Activated naive CD8-positive, alpha-beta T cell treated with anti-CD3 and anti-CD28 coated beads, Interleukin-2, amount 50 U/mL, for 16 hours (primary cell): ENCODE results near the gene SMG9.

Source experiments
- DNase-seq: peaks from one replicate; pipeline ENCODE4 v3.0.0-alpha.2; 2020; ENCODE audit warnings: low read depth, low spot score

Gene SMG9

DNA sequence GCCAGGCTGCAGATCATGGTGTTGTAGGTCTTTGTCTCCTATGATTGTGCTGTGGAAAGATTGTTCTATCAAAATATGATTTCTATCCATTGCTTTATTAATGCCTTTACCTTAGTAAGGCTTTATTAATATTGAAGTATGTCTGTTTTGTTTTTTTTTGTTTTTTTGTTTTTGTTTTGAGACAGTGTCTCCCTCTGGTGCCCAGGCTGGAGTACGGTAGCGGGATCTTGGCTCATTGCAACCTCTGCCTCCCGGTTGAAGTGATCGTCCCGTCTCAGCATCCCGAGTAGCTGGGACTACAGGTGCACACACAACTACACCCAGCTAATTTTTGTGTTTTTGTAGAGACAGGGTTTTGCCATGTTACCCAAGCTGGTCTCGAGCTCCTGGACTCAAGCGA, 31.2 kb downstream of the SMG9 start:
- DNase-seq, result no peak

DNA sequence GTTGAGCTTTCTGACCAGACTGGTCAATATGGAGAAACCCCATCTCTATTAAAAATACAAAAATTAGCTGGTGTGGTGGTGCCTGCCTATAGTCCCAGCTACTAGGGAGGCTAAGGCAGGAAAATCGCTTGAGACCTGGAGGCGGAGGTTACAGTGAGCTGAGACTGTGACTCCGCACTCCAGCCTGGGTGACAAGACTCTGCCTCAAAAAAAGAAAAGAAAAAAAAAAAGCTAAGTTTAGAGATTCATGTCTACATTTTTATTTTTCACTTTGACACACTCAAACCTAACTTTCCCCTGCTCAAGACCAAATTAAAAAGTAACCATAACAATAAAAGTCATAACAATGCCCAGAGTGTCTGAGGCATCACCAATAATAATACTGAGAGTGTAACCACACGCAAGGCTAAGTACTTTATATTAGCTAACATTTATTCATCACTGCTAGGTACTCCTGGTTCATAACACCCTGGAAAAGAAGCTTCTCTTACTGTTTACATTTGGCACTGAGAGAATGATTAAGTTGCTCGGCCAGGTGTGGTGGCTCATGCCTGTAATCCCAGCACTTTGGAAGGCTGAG, 33.2 kb downstream of the SMG9 start:
- no peak for DNase-seq

DNA sequence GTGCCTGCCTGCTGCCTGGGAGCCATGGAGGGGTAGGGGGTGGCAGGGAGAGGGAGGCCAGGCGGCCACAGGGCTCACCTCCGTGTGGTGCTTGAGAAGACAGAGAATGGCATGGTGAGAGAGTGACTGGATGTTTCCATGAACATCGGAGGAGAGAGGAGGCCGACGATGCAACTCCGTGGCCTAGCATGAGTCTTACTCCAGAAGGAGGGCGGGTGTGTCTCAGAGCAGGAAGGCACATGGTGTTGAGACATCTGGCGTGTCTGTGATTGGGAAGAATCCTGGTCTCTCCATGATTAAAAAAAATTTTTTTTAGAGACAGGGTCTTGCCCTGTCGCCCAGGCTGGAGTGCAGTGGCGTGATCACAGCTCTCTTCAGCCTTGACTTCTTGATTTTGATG, 33.8 kb downstream of the SMG9 start:
- no peak for DNase-seq

DNA sequence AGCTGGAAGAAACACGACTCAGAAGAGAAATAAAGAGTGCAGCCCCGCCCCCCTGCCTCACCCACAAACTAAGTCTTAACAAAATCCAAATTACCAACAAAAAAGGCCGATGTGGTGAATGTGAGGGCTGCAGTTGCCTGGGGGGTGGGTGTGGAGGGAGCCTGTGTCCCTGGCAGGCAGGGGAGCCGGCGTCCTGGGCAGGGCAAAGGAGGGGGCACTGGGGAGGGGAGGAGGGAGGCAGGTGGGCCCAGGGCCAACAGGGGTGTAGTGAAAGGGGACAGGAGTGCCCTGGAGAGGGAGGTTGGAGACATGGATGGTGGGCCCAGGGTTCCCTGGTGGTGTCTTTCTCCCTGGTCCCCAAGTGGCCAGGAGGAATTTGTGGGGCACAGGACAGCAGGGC, 34.8 kb downstream of the SMG9 start:
- DNase-seq, result no peak

DNA sequence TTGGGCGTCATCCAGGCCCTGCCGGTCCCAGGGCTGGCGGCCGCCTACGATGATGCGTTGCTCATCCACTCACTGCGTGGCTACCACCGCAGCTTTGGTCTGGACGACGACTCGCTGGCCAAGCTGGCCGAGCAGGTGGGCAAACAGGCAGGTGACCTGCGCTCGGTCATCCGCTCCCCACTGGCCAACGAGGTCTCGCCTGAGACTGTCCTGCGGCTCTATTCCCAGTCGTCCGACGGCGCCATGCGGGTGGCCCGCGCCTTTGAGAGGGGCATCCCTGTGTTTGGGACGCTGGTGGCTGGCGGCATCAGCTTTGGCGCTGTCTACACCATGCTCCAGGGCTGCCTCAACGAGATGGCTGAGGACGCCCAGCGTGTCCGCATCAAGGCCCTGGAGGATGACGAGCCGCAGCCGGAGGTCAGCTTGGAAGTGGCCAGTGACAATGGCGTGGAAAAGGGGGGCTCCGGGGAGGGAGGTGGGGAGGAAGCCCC, 35.3 kb downstream of the SMG9 start:
- DNase-seq, result no peak

DNA sequence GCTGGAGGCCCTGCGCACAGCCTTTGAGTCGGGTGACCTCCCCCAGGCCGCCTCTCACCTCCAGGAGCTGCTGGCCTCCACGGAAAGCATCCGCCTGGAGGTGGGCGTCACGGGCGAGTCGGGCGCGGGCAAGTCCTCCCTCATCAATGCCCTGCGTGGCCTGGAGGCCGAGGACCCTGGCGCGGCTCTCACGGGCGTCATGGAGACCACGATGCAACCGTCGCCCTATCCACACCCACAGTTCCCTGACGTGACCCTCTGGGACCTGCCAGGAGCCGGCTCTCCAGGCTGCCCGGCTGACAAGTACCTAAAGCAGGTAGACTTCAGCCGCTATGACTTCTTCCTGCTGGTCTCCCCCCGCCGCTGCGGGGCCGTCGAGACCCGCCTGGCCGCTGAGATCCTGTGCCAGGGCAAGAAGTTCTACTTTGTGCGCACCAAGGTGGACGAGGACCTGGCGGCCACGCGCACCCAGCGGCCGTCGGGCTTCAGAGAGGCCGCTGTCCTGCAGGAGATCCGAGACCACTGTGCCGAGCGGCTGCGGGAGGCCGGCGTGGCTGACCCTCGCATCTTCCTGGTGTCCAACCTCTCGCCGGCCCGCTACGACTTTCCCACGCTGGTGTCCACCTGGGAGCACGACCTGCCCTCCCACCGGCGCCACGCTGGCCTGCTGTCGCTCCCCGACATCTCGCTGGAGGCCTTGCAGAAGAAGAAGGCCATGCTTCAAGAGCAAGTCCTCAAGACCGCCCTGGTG, 36.0 kb downstream of the SMG9 start:
- DNase-seq, result no peak

DNA sequence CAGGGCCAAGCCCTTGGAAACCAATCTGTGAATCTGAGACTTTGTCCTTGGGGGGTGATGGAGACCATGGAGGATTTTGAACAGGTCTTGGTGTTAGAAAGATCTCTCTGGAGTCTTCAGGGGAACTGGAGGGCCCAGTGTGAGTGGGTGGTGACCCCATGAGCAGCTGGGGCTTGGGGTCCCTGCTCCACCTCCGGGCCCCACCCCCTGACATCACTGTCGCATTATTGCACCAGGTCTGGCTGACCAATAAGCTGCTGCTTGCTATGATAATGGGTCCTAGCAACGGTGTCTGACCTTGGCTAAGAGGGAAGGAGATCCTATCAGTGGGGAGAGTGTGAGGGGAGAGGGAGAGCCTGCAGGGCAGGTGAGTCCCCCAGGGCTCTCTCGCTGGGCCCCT, 39.0 kb downstream of the SMG9 start, which contains the start of gene IRGC:
IRGC (plus strand) TSS at position 301 of the 400 bp plus-strand sequence. CDS start 2,483 bp downstream, outside the sequence.
- no peak for DNase-seq

DNA sequence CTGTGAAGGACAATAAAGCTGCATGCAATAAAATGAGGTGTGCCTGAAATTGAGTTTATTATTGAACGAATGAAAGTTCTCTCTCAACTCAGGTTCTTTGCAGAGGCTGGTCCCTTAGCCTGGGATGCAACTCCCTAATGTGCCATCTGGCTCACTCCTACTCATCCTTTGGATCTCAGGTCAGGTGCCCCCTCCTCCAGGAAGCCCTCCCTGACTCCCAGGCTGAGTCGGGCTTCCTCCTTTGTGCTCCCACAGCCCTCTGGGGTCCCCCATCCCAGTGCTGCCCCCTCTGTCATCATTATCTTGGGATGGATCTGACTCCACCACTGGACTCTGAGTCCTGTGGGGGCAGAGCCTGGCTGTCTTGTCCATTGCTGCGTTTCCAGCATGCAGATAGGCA, 41.6 kb downstream of the SMG9 start:
- DNase-seq, result no peak

DNA sequence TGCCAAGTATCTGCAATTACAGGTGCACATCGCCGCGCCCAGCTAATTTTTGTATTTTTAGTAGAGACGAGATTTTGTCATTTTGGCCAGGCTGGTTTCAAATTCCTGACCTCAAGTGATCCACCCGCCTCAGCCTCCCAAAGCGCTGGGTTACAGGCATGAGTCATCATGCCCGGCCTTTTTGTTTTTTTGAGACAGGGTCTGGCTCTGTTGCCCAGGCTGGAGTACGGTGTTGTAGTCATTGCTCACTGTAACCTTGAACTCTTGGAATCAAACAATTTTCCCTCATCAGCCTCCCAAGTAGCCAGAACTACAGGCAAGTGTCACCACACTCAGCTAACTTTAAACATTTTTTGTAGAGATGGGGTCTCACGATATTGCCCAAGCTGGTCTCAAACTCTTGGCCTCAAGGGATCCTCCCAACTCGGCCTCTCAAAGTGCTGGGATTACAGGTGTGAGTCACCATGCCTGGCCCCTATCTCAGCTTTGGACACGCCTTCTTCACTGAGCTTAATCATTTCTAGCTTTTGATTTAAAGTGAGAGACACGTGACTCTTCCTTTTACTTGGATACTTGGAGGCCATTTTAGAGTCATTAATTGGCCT, 42.9 kb downstream of the SMG9 start:
- no peak for DNase-seq

DNA sequence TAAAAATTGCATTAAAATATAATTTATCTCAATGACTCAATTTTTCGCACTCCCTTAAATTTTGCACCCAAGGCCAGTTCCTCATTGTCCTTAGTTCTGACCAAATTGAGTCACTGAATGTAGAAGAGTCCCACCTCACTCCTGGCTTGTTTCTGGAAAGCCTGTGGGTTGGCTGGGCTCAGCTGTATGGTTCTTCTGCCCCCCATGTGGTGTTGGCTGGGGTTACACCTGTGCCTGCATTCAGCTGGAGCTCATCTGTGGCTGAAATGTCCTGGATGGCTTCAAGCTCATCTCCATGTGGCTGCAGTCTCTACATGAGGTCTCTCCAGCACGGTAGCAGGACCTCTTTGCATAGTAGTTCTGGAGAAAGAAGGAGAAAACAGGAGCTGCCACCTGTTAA, 46.0 kb downstream of the SMG9 start:
- no peak for DNase-seq

DNA sequence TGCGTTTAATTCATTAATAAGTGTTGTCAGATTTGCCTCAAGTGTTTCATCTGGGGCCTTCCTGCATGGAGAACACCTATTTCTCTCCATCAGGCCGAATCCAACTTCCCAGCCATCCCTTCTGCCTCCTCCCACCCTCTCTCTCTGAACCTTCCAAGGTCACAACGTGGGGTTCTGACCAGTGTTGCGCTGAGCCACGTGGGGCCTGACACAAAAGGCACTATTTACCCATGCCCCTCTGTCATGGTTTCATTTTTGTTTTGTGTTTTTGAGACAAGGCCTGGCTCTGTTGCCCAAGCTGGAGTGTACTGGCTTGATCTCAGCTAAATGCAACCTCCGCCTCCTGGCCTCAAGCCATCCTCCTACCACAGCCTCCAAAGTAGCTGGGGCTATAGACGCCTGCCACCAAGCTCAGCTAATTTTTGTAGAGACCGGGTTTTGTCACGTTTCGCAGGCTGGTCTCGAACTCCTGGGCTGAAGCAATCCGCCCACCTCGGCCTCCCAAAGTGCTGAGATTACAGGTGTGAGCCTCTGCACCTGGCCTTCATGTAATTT, 47.5 kb downstream of the SMG9 start:
- no peak for DNase-seq

DNA sequence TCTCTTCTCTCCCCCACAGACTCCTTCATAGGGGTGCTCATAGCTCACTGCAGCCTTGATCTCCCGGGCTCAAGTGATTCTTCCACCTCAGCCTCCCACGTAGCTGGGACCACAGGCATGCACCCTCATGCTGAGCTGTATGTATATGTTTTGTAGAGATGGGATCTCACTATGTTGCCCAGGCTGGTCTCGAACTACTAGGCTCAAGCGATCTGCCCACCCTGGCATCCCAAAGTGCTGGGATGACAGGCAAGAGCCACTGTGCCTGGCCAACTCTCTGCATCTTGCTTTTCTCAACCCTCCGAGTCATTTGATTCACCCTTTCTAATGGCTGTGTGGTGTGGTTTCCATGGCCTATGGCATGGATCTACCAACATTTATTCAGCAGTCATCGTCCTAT, 49.0 kb downstream of the SMG9 start:
- DNase-seq, result no peak

DNA sequence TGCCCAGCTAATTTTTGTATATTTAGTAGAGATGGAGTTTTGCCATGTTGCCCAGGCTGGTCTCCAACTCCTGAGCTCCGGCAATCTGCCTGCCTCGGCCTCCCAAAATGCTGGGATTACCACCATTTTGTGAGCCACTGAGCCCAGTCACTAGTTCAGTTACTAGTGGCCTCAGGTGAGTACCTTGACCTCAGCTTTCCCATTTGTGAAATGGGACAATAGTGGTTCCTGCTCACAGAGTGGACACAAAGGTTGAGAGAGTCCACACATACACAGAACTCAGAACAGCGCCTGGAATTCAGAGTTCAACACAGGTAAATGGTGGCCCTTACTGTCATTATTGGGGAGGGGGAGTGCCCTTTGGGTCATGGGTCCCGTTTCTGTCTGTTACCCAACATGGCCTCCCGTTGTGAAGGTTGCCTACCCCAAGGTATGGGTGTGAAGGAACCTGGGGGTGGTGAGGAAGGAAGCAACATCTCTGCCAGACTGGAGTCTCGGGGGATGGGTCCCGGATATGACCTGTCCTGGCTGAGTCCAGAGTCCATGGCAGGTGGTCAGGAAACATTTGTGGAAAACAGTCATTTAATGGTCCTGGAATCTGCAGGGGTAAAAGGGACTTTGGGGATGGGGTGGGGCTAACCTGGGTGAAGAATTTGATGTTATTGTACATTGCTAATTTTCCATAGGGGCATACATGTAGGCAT, 50.6 kb downstream of the SMG9 start:
- no peak for DNase-seq

DNA sequence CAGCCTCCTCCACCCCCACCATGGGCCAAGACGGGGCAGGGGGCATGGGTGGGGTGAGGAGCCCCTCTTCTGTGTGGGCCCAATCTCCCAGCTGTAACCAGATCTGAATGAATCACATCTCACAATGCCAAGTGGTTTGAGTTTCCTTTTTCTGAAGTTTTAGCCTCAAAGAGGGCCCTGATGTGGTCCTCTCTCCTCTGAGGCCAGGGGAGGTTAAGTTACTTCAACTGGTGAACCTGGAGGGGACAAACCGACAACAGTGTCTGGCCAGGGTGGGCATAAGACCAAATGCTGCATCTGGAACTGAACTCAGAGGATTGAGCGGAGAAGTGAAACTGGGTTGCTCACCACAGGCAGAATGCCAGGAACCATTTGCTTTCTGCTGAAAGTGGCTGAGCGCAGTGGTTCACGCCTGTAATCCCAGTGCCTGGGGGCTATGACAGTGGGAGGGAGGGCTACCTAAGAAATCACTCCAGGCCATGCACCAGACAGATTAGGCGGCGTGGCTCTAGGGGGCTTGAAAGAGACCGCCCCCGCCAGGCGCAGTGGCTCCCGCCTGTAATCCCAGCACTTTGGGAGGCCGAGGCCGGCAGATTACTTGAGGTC, 54.3 kb downstream of the SMG9 start:
- DNase-seq, result no peak

DNA sequence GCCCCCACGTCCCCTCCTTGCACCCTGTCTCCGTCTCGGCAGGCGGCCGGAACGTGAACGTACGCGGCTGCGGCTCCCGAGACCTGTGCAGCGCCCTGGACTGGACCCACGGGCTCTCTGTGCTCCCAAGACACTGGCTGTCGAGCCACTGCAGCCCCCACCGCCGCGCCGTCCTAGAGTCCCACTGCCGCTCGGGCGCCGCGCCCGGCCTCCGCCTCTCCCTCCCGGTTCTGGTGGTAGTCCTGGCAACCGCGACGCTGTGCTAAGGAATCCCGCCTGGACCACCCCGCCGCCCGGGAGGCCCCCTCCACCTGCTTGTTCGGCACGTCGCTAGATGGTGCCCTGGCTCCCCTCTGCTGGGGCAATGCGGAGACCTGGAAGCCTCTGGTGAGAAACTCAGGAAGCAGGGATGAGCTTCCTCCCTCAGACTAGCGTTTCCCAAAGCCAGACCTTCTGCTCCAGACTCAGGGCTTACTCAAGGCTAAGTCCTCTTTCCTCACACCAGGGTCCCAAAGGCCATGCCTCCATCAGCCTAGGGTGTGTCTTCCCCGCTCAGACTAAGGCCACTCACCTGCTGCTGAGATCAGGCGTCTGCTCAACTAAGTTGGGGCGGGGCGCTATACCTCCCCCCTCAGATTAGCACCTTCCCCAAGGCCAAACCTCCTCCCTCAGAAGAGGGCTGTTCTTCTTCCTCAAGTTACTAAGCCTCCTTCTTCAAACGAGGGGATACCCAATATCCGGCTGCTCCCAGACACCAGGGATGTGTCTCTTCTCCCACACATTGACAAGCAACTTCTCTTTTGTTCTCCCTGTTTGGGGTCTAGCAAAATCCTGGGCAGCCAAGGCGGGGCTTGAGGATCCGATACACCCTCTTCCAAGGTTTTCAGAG, 55.0 kb downstream of the SMG9 start:
- no peak for DNase-seq

DNA sequence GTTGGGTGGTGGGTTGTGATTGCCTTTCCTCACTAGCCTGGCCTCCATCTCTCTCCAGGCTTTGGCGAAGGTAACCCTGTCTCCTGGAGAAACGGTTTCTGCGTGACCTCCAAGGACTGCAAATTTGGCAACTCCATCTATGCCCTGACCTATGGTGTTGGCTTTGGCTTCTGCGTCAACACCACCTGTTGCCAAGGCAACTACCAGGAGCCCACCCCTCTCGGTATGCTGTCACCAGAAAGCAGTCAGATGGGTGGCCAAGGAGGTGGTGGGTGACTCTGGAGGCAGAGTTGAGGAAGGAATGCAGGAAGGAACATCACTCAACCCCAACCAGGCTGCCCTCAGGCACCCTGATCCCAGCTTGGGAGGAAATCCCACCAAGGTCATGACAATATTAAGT, 57.5 kb downstream of the SMG9 start:
- DNase-seq, result no peak

DNA sequence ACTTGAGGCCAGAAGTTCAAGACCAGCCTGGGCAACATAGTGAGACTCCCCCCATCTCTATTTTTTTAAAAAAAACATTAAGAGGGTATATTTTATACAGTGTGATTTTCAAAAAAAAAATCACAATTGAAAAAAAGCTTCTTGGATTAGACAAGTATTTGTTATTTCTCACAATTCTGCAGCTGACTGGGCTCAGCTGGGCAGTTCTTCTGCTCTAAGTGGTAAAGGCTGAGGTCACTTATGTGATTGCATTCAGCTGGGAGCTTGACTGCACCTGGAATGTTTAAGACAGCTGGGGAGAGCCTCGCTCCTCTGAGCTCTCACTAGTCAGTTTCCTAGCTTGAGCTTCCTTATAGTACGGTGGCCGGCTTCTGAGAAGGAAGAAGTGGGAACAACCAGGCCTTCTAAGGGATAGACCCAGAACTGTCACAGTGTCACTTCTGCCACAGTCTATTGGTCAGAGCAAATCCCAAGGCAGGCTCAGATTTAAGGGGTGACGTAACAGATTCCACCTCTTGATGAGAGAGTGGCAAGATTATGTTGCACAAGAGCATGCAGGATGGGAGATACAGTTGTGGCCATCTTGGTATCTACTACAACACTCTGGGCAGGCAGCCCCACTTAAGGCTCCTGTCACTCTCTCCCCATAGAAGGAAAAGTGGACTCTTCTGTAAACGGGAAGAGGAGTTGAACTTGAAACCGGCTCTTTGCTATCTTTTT, 58.6 kb downstream of the SMG9 start:
- no peak for DNase-seq

DNA sequence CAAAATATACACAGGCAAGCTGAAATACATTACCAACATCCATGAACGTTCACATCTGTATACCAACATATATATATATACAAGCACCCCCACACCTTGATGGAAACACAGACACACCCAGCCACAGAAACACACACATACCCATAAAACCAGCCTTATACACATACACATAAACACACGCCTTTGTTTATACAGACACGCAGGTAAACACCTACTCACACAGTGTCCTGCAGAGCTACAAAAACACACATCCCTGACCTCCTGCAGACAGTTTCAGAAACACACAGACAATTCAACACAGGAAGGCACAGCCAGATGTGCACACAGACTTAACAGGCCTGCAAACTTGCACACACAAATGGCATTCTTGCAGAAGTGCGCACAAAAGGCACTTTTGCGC, 60.2 kb downstream of the SMG9 start:
- DNase-seq, result no peak

DNA sequence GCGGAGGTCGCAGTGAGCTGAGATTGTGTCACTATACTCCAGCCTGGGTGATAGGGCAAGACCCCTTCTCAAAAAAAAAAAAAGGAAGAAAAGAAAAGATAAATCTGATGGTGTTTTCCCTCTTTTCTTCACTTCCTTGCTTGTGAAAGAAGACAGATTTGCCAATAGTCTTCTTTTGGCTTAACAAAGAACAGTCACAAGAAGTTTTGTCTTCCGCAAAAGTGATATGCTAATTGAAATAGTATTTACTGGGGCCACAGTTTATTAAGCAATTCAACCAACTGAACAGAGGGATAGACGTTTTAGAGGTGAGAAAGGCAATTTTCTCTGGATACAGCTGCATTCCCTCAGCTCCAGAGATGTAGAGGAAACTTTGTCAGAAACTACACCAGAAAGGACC, 61.9 kb downstream of the SMG9 start:
- DNase-seq, result no peak

DNA sequence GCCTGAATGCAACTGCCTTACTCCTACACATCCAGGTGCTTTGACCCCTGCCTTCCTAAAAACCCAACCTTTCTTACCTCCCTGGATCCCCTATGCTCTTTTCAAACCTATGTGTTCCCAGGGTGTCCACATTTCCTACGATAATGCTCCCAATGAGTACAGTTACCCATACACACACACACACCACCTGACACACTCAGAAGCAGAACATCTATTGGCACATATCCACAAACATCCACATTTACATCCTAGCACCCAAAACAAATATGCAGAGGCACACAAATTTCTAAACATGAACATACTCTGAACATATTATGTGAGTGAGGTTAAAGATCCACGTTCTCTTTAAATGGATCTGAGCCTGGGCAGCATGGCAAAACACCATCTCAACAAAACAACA, 62.4 kb downstream of the SMG9 start:
- no peak for DNase-seq
